HG03103 (cell line): ENCODE data around the gene PTPN1.
"Not testable (repeated sequence)": the region's sequence is repeated elsewhere in the genome, so short reads cannot be mapped to it uniquely, and the experiment has no call there.

ENCODE experiments used
- ATAC-seq: cut with Tn5 transposase; IDR thresholded peaks from one replicate; pipeline ENCODE4 v1.9.1; 2021; ENCODE audit warnings: low read depth; ENCODE audit not compliant: unreplicated experiment

PTPN1 gene

DNA sequence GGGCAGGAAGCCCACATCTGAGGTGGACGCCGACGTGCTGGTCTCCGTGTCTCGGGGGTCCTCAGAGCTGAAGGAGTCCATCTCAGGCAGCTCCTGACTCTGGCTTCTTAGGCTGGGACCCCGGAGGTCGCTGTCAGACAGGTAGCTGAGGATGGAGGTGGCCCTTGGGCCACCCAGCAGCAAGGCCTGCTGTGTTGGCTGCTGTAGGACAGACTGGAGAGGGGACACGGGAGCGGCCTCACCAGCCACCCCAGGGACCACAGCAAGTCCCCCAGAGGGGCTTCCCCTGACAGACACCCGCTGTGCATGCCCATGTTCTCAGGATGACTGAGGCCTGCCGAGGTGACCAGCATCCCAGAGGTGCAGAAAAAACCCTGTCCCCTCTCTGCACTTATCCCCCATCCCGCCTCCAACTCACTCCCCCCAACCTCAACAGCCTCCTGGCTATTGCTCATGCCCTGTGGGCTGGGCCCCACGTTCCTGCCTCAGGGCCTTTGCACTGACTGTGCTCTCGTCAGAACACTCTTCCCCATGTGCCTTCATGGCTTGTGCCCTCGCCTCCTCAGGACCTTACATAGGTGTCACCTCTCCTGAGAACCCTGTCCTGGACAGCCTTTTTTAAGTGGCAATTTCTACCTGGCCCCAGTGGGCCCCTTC is 92.4 kb downstream of the PTPN1 start:
- ATAC-seq, result no peak

DNA sequence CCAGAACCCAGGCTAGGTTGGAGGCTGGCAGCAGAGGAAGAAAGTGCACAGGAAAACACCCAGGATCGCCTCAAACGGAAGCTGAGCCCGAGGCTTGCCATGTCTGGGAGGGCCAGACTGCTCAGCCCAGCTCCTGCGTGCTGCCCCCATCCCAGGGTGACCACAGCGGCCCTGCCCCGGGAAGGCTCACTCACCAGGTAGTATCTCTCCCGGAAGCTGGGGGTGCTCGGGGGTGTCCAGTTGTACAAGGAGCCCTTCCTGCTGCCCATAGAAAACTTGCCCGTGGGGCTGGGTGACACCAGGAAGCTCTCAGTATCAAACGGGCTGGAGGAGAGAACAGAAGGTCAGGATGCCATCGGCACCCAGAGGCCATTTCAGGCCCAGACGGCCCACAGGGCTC is 94.3 kb downstream of the PTPN1 start:
- no peak for ATAC-seq

DNA sequence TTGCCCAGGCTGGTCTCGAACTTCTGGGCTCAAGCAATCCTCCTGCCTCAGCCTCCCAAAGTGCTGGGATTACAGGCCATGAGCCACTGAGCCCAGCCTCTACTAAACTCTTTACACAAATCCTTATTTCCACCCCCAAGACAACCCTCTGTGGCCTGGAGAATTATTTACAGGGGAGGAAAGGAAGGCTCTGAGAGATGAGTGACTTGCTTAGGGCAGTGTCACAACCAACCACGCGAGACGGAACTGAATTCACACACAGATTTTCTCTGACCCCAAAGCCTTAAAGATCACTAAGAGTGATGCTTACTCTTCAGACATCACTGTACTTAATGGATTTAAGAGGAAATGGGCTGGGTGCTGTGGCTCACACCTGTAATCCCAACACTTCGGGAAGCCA is 95.0 kb downstream of the PTPN1 start:
- ATAC-seq, result no peak

DNA sequence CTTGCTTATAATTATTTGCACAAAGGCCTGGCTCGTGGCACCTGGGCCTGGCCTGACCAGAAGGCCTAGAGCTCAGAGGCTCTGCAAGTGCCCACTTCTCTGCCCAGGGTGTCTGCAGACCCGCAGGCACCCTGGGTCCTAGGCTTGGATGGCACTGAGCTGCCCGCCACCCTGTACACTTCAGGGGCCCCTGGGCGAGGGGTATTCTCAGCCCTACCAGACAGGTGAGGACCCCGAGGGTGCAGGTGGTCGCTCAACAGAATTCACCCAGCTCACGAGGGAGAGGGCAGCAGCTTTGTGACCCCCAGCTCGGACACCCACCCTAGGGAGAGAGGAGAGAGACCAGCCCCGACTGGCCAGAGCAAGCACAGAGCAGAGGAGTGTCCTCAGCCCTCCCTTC is 97.3 kb downstream of the PTPN1 start:
- no peak for ATAC-seq

DNA sequence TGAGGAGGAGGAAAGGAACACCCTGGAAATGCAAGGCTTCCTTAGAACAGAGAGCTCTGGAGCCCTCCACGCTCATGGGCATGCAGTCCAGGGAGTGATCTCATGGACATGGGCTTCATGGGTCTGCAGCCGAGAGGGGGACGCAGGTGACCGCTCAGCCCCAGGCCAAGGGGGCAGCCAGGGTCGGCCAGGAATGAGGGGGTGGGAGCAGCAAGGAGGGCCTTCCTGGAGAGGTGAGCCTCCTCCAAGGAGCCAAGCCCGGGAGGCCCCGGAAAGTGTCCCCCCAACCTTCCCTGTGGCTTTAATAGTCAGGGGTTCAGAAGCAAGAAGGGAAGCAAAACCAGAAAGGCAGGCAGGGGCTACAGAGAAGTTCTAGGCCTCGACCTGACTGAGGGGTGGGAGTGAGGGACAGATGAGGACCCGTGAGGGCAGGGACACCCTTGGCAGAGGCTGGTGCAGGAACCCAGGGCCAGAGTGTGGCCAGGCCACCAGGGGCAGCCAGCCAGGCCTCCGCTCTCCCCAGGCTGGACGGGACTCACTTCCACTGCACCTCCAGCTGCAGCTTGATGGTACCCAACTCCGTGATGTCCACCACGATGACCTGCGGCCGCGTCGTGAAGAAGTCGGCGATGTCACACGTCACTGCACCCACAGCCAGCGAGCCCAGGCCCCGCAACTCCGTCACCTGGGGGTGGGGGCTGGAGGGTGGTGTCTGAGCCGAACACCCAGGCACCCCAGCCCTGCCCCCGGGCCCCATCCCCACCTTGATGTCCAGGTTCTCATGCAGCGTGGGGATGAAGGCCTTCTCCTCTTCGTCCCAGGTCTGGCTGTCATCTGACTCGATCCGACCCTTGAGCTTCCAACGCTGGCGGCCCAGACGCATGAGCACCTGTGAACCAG is 97.9 kb downstream of the PTPN1 start:
- no peak for ATAC-seq

DNA sequence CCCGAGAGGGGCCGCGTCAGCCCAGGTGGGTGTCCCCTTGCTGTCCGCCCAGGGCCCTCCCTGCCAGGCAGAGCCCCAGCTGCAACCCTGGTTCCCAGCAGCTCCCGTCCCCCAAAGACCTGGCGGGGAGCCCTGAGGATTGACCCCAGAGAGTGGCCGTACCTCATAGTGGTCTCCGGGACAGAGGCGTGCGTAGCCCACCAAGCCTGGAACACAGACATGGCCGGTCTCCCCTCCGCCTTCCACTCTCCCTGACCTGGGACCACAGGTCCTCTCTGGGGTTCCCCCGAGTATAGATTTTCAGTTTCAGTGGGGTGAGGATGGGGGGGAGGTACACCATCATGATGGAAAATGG is 98.5 kb downstream of the PTPN1 start:
- ATAC-seq, result no peak

DNA sequence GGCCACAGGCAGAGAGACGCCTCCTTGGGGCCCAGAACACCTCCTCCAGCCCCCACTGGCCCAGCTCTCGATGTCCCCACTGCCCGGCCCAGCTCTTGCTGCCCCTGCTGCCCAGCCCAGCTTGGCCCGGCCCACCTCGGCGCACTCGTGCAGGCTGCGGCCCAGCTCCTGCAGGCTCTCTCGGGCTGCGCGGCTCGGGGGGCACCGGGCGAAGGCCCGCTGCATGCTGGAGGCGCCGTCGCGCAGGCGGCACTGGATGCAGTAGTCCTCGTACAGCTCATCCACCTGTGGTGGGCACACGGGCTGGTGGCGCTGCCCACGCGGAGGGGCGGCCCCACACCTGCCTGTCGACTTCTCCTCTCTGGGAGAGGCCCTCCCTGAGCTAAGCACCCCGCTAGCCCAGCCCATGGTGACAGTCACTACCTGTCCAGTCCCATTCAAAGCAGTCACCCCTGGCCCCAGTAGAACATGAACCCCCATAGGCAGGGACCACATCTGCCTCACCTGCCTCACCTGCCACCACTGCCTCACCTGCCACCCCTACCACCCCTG is 99.3 kb downstream of the PTPN1 start:
- ATAC-seq, result no peak

DNA sequence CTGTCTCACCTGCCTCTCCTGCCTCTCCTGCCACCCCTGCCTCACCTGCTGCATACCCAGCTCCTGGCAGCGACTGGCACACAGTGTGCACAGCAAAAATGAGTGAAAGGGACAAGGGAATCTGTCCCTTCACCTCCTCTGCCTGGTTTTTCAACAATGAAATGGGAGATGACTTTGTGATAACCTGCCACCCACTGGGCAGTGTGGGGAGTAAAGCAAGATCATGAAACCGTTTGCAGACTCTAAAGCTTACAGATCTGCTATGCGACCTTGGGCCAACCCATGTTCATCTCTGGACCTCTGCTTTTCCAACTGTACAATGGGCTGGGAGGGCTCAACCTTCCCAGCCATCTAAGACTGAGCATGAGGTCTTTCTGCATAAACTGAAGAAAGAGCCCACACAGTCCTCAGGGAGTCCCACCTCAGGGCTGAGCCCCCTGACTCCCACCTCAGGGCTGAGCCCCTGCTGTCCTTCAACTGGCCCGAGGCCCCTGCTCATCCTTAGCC is 100.1 kb downstream of the PTPN1 start:
- ATAC-seq, result no peak

DNA sequence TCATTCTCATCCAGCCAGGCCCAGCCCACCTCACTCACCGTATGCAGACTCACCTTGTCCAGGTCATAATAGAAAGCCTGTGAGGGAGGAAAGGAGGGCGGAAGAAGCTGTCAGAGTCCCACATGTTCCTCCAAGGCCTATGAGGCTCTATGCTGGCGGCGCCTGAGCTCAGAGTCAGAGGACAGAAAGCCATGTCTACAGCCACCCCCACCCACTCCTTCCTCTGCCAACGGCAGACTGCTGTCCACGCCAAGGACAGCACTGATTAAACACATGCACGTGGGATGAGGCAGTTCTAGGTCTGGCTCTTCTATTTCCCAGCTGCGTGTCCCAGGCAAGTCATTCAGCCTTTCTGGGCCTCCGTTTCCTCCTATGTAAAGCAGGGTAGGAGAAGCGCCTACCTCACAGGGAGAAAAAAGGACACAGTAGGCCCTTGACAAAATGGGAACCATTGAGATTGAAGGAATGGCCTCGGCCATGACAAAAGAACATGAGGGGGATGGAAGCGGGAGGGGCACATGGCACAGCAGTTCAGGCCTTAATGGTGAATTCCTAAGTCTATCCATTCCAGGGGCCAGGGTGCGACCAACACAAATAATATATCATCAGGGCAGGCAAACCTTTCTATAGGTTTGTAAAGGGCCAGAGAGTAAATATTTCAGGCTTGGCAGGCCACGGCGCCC is 101.1 kb downstream of the PTPN1 start:
- no peak for ATAC-seq

DNA sequence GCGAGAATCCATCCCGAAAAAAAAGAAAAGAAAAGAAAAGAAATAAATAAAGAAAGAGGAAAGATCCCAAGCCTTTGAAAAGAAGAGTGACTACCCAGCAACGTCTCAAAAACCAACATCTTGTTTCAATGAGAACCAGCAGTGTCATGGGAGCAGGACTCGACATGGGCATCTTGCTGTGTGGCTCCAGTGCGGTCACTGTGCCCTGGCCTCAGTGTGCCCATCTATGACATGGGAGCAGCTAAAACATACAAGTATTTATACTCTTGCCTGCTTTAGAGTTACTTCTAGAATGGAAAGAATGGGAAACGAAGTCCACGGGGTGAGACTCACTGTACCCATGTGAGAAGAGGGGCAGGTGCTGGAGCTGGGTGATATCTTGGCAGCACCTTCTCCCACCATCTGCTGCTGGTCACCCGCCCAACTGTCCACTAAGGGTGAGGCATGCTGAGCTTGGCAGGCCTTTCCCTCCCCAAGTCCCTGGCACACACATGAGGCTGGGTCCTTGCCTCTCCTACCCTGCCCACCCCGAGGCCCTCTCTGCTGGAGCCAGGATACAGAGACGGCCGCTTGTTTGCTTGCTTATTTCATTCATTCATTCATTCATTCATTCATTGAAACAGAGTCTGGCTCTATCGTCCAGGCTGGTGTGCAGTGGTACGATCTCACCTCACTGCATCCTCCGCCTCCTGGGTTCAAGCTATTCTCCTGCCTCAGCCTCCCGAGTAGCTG is 103.4 kb downstream of the PTPN1 start:
- ATAC-seq, result no peak

DNA sequence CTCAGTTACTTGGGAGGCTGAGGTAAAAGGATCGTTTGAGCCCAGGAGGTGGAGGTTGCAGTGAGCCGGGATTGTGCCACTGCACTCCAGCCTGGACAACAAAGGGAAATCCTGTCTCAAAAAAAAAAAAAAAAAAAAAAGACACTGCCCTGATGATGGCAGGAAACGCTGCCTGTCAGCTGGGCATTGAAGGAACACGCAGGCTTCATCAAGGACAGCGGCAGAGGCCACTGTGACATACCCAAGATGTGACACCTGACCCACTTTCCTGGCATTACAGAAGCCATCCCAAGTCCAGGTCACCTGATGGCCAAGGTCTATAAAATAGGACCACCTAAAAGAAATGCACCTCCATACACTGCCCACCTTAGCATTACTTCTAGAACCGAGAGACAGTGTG is 105.2 kb downstream of the PTPN1 start:
- ATAC-seq, result no peak

DNA sequence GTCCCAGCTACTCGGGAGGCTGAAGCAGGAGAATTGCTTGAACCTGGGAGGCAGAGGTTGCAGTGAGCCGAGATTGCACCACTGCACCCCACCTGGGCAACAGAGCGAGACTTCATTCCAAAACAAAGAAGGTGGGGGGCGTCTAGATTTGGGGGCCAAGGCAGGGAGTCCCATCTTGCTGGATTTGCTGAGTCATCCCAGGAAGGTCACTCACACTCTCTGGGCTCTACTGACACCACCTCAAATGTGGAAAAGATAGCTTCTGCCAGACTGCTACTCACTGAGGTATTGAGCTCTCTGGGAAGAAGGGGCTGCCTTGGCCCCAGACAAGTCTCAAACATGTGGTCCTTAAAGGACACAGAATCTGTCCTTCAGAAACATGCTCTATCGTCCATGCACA is 106.8 kb downstream of the PTPN1 start:
- ATAC-seq, result no peak

DNA sequence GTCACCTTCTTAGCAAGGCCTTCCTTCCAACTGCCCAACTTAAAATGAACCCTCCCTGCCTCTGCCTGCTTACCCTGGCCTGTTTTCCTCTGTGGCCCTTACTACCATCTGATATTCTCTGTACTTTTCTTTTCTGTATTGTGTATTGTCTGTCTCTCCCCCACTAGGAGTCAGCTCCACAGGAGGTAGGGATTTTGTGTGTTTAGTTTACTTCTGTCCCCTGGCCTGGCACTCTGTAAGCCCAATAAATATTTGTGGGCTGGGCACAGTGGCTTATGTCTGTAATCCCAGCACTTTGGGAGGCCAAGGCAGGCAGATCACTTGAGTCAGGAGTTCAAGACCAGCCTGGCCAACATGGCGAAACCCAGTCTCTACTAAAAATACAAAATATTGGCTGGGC is 108.4 kb downstream of the PTPN1 start:
- ATAC-seq, result no peak

DNA sequence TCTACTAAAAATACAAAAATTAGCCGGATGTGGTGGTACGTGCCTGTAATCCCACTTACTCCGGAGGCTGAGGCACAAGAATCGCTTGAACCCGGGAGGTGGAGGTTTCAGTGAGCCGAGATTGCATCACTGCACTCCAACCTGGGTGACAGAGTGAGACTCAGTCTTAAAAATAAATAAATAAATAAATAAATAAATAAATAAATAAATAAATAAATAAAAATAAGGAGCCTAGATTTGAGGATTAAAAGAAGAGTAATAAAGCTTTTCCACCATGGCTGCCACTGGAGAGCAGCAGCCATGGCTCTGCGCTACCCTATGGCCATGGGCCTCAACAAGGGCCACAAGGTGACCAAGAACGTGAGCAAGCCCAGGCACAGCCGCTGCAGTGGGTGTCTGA is 110.3 kb downstream of the PTPN1 start:
- ATAC-seq, result not testable (repeated sequence)

DNA sequence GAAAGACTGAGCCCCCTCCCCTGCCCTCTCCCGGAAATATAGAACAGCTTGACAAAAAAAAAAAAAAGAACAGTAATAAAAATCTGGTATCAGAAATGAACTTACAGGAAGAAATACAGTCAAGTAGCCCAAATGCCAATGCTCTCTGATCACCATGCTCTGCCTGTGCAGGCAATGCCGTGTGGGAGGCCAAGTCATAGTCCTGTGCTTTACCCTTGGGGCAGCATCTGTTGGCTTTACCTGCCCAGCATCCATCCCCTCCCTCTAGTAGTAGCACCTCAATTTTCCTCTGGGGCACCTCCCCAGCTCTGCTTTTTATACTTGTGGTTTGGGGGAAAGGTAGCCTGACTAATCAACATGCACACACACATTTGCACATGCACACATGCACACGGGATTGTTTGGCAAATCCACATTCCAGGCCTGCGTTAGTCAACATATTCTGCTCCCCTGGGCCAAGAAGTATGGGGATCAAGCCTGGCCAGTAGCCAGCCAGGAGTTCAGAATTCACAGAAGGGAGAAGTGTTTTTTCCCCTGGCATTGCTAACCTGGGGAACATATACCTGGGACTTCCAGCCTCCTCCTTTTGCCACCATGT is 111.0 kb downstream of the PTPN1 start:
- ATAC-seq, result no peak

DNA sequence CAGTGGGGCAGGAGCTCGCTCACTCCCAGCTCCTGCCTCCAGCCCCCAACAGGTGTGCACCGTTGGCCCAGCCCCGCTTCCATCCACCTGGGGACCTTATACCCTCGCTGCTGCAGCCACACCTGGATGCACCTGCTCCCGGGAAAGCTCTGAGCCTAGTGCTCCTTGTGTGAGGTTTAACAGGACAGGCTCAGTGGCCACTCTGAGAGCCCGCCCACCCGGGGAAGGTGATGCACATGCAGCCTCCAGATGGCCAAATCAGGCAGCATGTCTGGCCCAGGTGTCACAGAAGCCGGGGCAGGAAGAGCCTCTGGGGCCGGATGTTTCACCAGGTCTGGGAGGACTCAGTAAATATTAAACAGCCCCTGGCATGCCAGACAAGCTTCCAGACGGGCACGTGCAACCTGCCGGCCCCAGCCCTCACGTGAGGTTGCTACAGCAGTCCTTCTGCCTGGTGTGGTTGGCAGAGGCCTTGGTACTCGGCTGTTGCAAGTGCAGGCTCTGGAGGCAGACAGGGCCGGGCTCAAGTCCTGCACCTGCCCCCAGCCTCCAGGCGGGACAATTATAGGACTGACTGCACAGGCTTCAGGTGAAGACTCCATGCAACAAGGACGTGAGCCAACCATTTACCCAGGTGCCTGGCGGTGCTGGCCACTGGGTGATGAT is 114.3 kb downstream of the PTPN1 start:
- no peak for ATAC-seq

DNA sequence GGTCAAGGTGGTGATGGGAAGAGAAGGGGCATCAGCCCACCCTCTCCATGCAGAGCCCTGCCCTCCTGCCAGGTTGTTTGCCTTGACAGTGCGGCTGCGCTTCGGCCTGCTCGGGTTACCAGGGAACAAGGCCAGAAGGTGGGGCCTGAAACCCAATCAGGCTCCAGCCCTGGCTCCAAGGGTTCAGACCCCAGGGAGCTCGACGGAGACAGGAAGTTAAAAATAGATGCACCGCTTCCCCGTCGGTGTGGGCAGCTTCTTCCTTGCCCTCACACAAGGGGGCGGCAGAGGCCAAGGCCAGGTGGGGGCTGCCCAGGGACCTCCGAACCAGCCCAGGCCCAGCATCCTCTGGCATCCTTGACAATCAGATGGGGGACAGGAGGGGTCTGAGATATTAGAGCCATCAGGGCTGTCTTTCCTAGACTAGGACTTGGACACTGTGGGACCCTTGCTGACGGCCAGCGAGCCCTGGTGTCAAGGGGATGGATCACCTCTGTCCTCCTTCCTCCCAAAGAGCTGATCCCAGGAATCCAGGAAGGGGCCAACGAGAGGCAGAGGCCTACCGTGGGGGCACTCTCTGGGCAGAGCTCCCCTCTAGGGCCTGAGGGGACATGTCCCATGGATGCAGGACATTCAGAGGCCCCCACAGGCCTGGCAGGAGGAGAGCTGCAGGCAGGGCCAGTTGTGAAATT is 115.9 kb downstream of the PTPN1 start:
- no peak for ATAC-seq

DNA sequence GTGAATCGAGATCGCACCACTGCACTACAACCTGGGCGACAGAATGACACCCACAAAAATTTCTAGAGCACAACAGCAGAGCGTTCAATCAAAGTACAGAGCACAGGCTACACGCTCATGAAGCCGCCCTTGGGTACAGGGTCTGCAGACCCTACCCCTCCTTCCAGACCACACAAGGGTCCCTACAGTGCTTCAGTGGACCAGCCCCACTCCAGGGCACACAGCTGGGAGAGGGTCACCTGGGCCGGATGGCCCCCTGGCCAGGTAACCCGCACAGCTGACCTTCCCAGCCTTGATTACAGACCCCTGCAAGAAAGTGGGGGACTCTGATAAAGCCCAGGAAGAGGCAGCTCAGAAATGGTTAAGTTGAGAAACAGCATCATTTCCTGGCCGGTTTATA is 117.6 kb downstream of the PTPN1 start:
- ATAC-seq, result no peak

DNA sequence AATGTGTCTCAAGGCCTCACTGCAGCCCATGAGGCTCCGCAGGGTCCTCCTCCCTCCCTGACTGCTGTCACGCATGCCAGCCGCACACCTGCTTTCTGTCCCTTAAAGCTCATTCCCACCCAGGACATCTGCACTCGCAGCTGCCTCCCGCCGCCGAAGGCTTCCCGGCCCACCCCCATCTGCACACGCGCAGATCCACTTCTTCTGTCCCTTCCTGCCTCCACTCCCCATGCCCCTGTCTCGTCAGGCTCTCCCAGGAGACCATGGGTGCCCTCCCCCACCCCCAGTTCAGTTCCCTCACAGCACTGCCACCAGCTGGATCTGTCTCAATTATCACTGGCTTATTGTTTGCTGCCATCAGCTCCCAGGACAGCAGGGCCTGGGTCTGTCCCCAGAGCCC is 118.1 kb downstream of the PTPN1 start:
- ATAC-seq, result no peak
